Smooth muscle cell (in vitro differentiated cells): Measurements from ENCODE around the gene APOH. TPM values are rescaled to one million over a fixed set of nuclear protein-coding genes. Genes with fewer than 3 reads are reported as not detected.

Experiments used
- DNase-seq: peaks from one replicate; lab custom pipeline; 2025; ENCODE audit not compliant: unreplicated experiment; lab: John Stamatoyannopoulos, UW
- H2AFZ ChIP-seq: fragments of 200-600 bp; sonication (generic); 2 replicates; pipeline ENCODE4 v1.6.0; 2016; ENCODE audit warnings: antibody characterized with exemption, low read depth, mild to moderate bottlenecking
- H3F3A ChIP-seq: fragments of 200-600 bp; sonication (generic); 2 replicates; pipeline ENCODE4 v1.6.0; 2017; ENCODE audit warnings: antibody characterized with exemption, low read depth
- H3K27ac ChIP-seq: fragments of 200-600 bp; sonication (generic); 2 replicates; pipeline ENCODE4 v1.5.1; 2016; ENCODE audit warnings: low read depth, mild to moderate bottlenecking
- H3K27me3 ChIP-seq: fragments of 200-600 bp; sonication (generic); 2 replicates; pipeline ENCODE4 v1.6.1; 2016; ENCODE audit warnings: low read depth, mild to moderate bottlenecking
- H3K36me3 ChIP-seq: fragments of 200-600 bp; sonication (generic); 2 replicates; pipeline ENCODE4 v1.5.1; 2016; ENCODE audit warnings: low read depth
- H3K4me1 ChIP-seq: fragments of 200-600 bp; sonication (generic); 2 replicates; pipeline ENCODE4 v1.5.1; 2016; ENCODE audit warnings: low read depth
- H3K4me2 ChIP-seq: fragments of 200-600 bp; sonication (generic); 2 replicates; pipeline ENCODE4 v1.6.0; 2016; ENCODE audit warnings: mild to moderate bottlenecking
- H3K4me3 ChIP-seq: fragments of 200-600 bp; sonication (generic); 2 replicates; pipeline ENCODE4 v1.5.1; 2016; ENCODE audit warnings: mild to moderate bottlenecking
- H3K79me2 ChIP-seq: fragments of 200-600 bp; sonication (generic); 2 replicates; pipeline ENCODE4 v1.6.0; 2016; ENCODE audit warnings: low read depth, mild to moderate bottlenecking
- H3K9ac ChIP-seq: fragments of 200-600 bp; sonication (generic); 2 replicates; pipeline ENCODE4 v1.6.0; 2016; ENCODE audit warnings: low read depth
- H3K9me3 ChIP-seq: fragments of 200-600 bp; sonication (generic); replicated peaks from 2 replicates; pipeline ENCODE4 v1.5.1; 2016; ENCODE audit warnings: low read depth
- H4K20me1 ChIP-seq: fragments of 200-600 bp; sonication (generic); 2 replicates; pipeline ENCODE4 v1.6.0; 2016; ENCODE audit warnings: low read depth
- CTCF ChIP-seq: fragments of 200-600 bp; sonication (generic); IDR thresholded peaks from 2 replicates; pipeline ENCODE4 v1.5.1; 2017; ENCODE audit warnings: borderline replicate concordance, mild to moderate bottlenecking, antibody characterized with exemption; ENCODE audit not compliant: insufficient read depth, poor library complexity, severe bottlenecking
- WGBS: methylation state at CpG from one replicate; pipeline ENCODE4 v1.1.7; 2016; ENCODE audit warnings: low lambda C conversion rate; 5-methylcytosine and 5-hydroxymethylcytosine counted together
- polyA plus RNA-seq: library from polyadenylated mRNA; unstranded; fragments of >200 nt; fragmentation: Nextera tagmentation; extraction: Ambion mirVana; gene quantifications from 2 replicates; pipeline ENCODE4 v1.2.1, GENCODE V29; 2016
- total RNA-seq: library from RNA; depleted of rRNA; stranded (reverse); fragments of >200 nt; gene quantifications from 2 replicates; pipeline ENCODE4 v1.2.3, GENCODE V29; 2014

APOH gene
- total and polyA plus RNA-seq, 2 experiments from 2014 or later = not detected

GRCh38 chr17:66187718-66188117 is 41.5 kb downstream of the APOH start:
- peaks cover 14% of the 10 kb centered on the region for H3K4me1 ChIP-seq
- DNase-seq = no peak
- WGBS = 96% methylated on average over 2 of the region's 2 CpGs
- no peak overlapping the region for H3K9ac ChIP-seq
- H3K4me2 ChIP-seq = no peak overlapping the region
- H3K79me2 ChIP-seq = peaks cover 38% of the 10 kb centered on the region
- peaks cover under 1% of the 10 kb centered on the region for H3K36me3 ChIP-seq
- peaks cover 6% of the 10 kb centered on the region for H3F3A ChIP-seq
- TF ChIP-seq CTCF = no peak
- H3K27ac ChIP-seq = no peak overlapping the region
- H3K4me3 ChIP-seq = no peak overlapping the region
- no peak overlapping the region for H2AFZ ChIP-seq
- H3K27me3 ChIP-seq = no peaks in the 10 kb centered on the region
- peaks cover 31% of the 10 kb centered on the region for H4K20me1 ChIP-seq
- H3K9me3 ChIP-seq = no peaks in the 10 kb centered on the region

- peaks cover 38% of the 10 kb centered on the region for H3K79me2 ChIP-seq
- 96% methylated on average over 4 of the region's 4 CpGs for WGBS
Observed at GRCh38 chr17:66185862-66186261, 43.4 kb downstream of the APOH start.

GRCh38 chr17:66184392-66184791 is 44.8 kb downstream of the APOH start:
- Histone ChIP-seq H3K9ac (no peak overlapping the region), H3K9me3 (no peaks in the 10 kb centered on the region), H4K20me1 (peaks cover 18% of the 10 kb centered on the region), H3K27me3 (no peaks in the 10 kb centered on the region), H3K79me2 (peaks cover 23% of the 10 kb centered on the region), H3K27ac (no peak overlapping the region), H3K4me1 (no peaks in the 10 kb centered on the region), H2AFZ (no peak overlapping the region), H3K4me2 (no peak overlapping the region), H3K36me3 (peaks cover 11% of the 10 kb centered on the region), H3F3A (no peaks in the 10 kb centered on the region), H3K4me3 (no peak overlapping the region)
- DNase-seq = no peak
- 100% methylated on average over 1 of the region's 1 CpG for WGBS
- no peak for TF ChIP-seq CTCF

More at GRCh38 chr17:66185862-66186261, 43.4 kb downstream of the APOH start:
- peaks cover 2% of the 10 kb centered on the region for H3F3A ChIP-seq
- DNase-seq = no peak
- H3K4me1 ChIP-seq = peaks cover 6% of the 10 kb centered on the region
- peaks cover 8% of the 10 kb centered on the region for H3K36me3 ChIP-seq
- H3K9ac ChIP-seq = no peak overlapping the region
- H3K4me3 ChIP-seq = no peak overlapping the region
- H3K9me3 ChIP-seq = no peaks in the 10 kb centered on the region
- peaks cover 31% of the 10 kb centered on the region for H4K20me1 ChIP-seq
- no peak overlapping the region for H3K27ac ChIP-seq
- no peak for TF ChIP-seq CTCF
- H3K27me3 ChIP-seq = no peaks in the 10 kb centered on the region
- no peak overlapping the region for H3K4me2 ChIP-seq
- no peak overlapping the region for H2AFZ ChIP-seq

- Histone ChIP-seq H4K20me1 (peaks cover 10% of the 10 kb centered on the region), H3K27ac (no peak overlapping the region), H3K36me3 (peaks cover 11% of the 10 kb centered on the region), H2AFZ (no peak overlapping the region), H3K4me1 (no peaks in the 10 kb centered on the region), H3K27me3 (no peaks in the 10 kb centered on the region), H3K4me2 (no peak overlapping the region), H3K79me2 (peaks cover 15% of the 10 kb centered on the region), H3K9ac (no peak overlapping the region), H3K9me3 (no peaks in the 10 kb centered on the region), H3F3A (no peaks in the 10 kb centered on the region), H3K4me3 (no peak overlapping the region)
- TF ChIP-seq CTCF = no peak
- DNase-seq = no peak
Observed at GRCh38 chr17:66183529-66183928, 45.7 kb downstream of the APOH start.
